GM19372 (cell line): ENCODE data around the gene TMEM39B.

Source experiments
- ATAC-seq: cut with Tn5 transposase; IDR thresholded peaks from one replicate; pipeline ENCODE4 v1.9.1; 2021; ENCODE audit warnings: mild to moderate bottlenecking, low read depth, moderate library complexity; ENCODE audit not compliant: unreplicated experiment

TMEM39B gene

GRCh38 chr1:32150847-32151246, 78.1 kb downstream of the TMEM39B start:
- ATAC-seq: no peak

- no peak for ATAC-seq
Observed at GRCh38 chr1:32151319-32151787, 78.6 kb downstream of the TMEM39B start.
